COR-L47 (cell line): ENCODE results near the gene EPB41L3.

ENCODE experiments used
- DNase-seq: peaks from one replicate; lab custom pipeline; 2025; lab: John Stamatoyannopoulos, UW

EPB41L3 gene

GRCh38 chr18:5413447-5413846 is 130.3 kb downstream of the EPB41L3 start:
- no peak for DNase-seq

GRCh38 chr18:5410582-5410981 is 133.2 kb downstream of the EPB41L3 start:
- DNase-seq: no peak

GRCh38 chr18:5398269-5398668 is 145.5 kb downstream of the EPB41L3 start:
- DNase-seq: no peak

GRCh38 chr18:5397102-5397501 is 146.7 kb downstream of the EPB41L3 start:
- no peak for DNase-seq

GRCh38 chr18:5395860-5396448 is 147.8 kb downstream of the EPB41L3 start:
- DNase-seq: no peak

GRCh38 chr18:5393779-5394178 is 150.0 kb downstream of the EPB41L3 start:
- no peak for DNase-seq

GRCh38 chr18:5391409-5391808 is 152.4 kb downstream of the EPB41L3 start:
- DNase-seq: no peak

- DNase-seq: no peak
These were observed 154.4 kb downstream of the EPB41L3 start for GRCh38 chr18:5389356-5389755.

- DNase-seq: no peak
These were observed 154.9 kb downstream of the EPB41L3 start for GRCh38 chr18:5388896-5389295.

- no peak for DNase-seq
These were observed 163.2 kb downstream of the EPB41L3 start for GRCh38 chr18:5380586-5380985.

- DNase-seq: no peak
These were observed 166.8 kb downstream of the EPB41L3 start for GRCh38 chr18:5376986-5377385.

GRCh38 chr18:5370332-5370731 is 173.5 kb downstream of the EPB41L3 start:
- DNase-seq: no peak

- DNase-seq: no peak
These were observed 174.3 kb downstream of the EPB41L3 start for GRCh38 chr18:5369513-5369912.

- DNase-seq: no peak
These were observed 178.4 kb downstream of the EPB41L3 start for GRCh38 chr18:5365443-5365842.

GRCh38 chr18:5350636-5351035 is 193.2 kb downstream of the EPB41L3 start:
- DNase-seq: no peak
